HepG2 (cell line): ENCODE data around the gene LARP1B. TPM values are rescaled to one million over a fixed set of nuclear protein-coding genes. Genes with fewer than 3 reads are reported as not detected.

ENCODE experiments used
- ATAC-seq: fragments of 200-7000 bp; cut with Tn5 transposase; 3 replicates; pipeline ENCODE4 v1.9.1; 2020; ENCODE audit warnings: mild to moderate bottlenecking, moderate library complexity
- BruUV-seq: library from RNA; stranded (reverse); fragments of 400-500 nt; replicated peaks from 2 replicates; lab custom pipeline; 2021; lab: Mats Ljungman, UMichigan
- CTCF ChIA-PET: fragments of 300-600 bp; formaldehyde crosslinking; extraction: SDS; loops from one replicate; lab custom pipeline; 2021; ENCODE audit warnings: low total read pairs, inconsistent platforms, low intra/inter-chr PET ratio; lab: Yijun Ruan, JAX
- POLR2A ChIA-PET: fragments of 350-600 bp; sonication (Branson Sonifier 250); formaldehyde crosslinking; loops from one replicate; lab custom pipeline; 2020; ENCODE audit warnings: antibody characterized with exemption, inconsistent platforms; lab: Yijun Ruan, JAX
- DNase-seq: peaks from one replicate; pipeline ENCODE4 v3.0.0-alpha.2; 2015; ENCODE audit warnings: low spot score
- FAIRE-seq: peaks from 3 replicates; lab custom pipeline; 2011; peaks lifted over from hg19 to GRCh38; lab: Jason Lieb, UNC
- H2AFZ ChIP-seq: one replicate; pipeline ENCODE4 v1.6.1; 2011; ENCODE audit warnings: low read length, inconsistent platforms
- H3K27ac ChIP-seq: fragments of 300-600 bp; 3 replicates; pipeline ENCODE4 v1.8.0; 2011; ENCODE audit warnings: mixed run types, mild to moderate bottlenecking, mixed read lengths, low read length, inconsistent platforms; ENCODE audit not compliant: insufficient read depth; ENCODE audit errors: extremely low read length
- H3K27me3 ChIP-seq, 2 experiments: fragments of 200-600 bp in 1 of 2; 2 replicates in 1 of 2; 3 replicates in 1 of 2; pipeline versions ENCODE4 v1.6.0 to v1.8.0; 2011; ENCODE audit warnings: low read length in 2 of 2, mild to moderate bottlenecking in 2 of 2, moderate library complexity in 2 of 2, inconsistent platforms in 1 of 2; ENCODE audit not compliant: insufficient read depth in 2 of 2, control insufficient read depth in 1 of 2
- H3K36me3 ChIP-seq, 2 experiments: fragments of 200-600 bp in 1 of 2; replicated peaks in 1 of 2; 2 replicates in 1 of 2; 3 replicates in 1 of 2; pipeline versions ENCODE4 v1.5.1 to v1.8.0; 2011; ENCODE audit warnings: low read length in 2 of 2, inconsistent platforms in 1 of 2; ENCODE audit not compliant: insufficient read depth in 2 of 2, control insufficient read depth in 1 of 2
- H3K4me1 ChIP-seq: 2 replicates; pipeline ENCODE4 v1.5.1; 2012; ENCODE audit warnings: low read length, inconsistent platforms; ENCODE audit not compliant: insufficient read depth
- H3K4me2 ChIP-seq: 2 replicates; pipeline ENCODE4 v1.6.0; 2011; ENCODE audit warnings: low read depth, low read length, inconsistent platforms
- H3K4me3 ChIP-seq, 3 experiments: fragments of 200-600 bp in 1 of 3; sonication (generic), shearing (Covaris generic) in 1 of 3; replicated peaks in 1 of 3; 2 replicates each; pipeline ENCODE4 v1.5.1; 2011 to 2016; ENCODE audit warnings: low read length in 3 of 3, inconsistent platforms in 2 of 3, low read depth in 2 of 3, mild to moderate bottlenecking in 2 of 3, control low read depth in 1 of 3, mixed read lengths in 1 of 3; ENCODE audit not compliant: insufficient read depth in 1 of 3
- H3K79me2 ChIP-seq: one replicate; pipeline ENCODE4 v1.6.1; 2011; ENCODE audit warnings: low read length, inconsistent platforms; ENCODE audit not compliant: insufficient read depth
- H3K9ac ChIP-seq: 2 replicates; pipeline ENCODE4 v1.6.0; 2011; ENCODE audit warnings: mild to moderate bottlenecking, low read depth, low read length, inconsistent platforms; ENCODE audit not compliant: insufficient read depth
- H3K9me3 ChIP-seq: 2 replicates; pipeline ENCODE4 v1.5.1; 2012; ENCODE audit warnings: mild to moderate bottlenecking, low read length
- H4K20me1 ChIP-seq: 2 replicates; pipeline ENCODE4 v1.6.0; 2011; ENCODE audit warnings: inconsistent platforms, mild to moderate bottlenecking, low read length, moderate library complexity; ENCODE audit not compliant: insufficient read depth
- ATF7 ChIP-seq, 2 experiments: fragments of 450-650 bp in 1 of 2; sonication (generic) in 1 of 2; formaldehyde crosslinking in 1 of 2; IDR thresholded peaks; 2 replicates each; pipeline versions ENCODE4 v1.4.0 to v1.6.1; 2016 to 2020; ENCODE audit warnings: antibody characterized with exemption in 1 of 2, mild to moderate bottlenecking in 1 of 2, missing genetic modification reagents in 1 of 2
- JARID2 ChIP-seq: sonication (generic); formaldehyde crosslinking; IDR thresholded peaks from 2 replicates; pipeline ENCODE4 v1.8.1; 2023; ENCODE audit warnings: missing genetic modification reagents, inconsistent platforms; ENCODE audit not compliant: insufficient replicate concordance
- NFIC ChIP-seq: IDR thresholded peaks from 2 replicates; pipeline ENCODE4 v1.6.1; 2012; ENCODE audit warnings: mild to moderate bottlenecking, low read length, inconsistent platforms
- SAFB2 ChIP-seq: sonication (generic); formaldehyde crosslinking; IDR thresholded peaks from 2 replicates; pipeline ENCODE4 v1.5.1; 2020; ENCODE audit warnings: missing genetic modification reagents, low read depth, mild to moderate bottlenecking, borderline replicate concordance
- TARDBP ChIP-seq: sonication (generic); formaldehyde crosslinking; IDR thresholded peaks from 2 replicates; pipeline ENCODE4 v1.8.0; 2022; ENCODE audit warnings: mild to moderate bottlenecking, missing genetic modification reagents
- TERF1 ChIP-seq: sonication (generic); formaldehyde crosslinking; IDR thresholded peaks from 2 replicates; pipeline ENCODE4 v1.8.0; 2022; ENCODE audit warnings: mild to moderate bottlenecking, missing genetic modification reagents, moderate library complexity
- THAP11 ChIP-seq: IDR thresholded peaks from 2 replicates; pipeline ENCODE4 v1.6.1; 2016; ENCODE audit warnings: missing biosample characterization, missing genetic modification reagents
- ZKSCAN5 ChIP-seq: sonication (generic); formaldehyde crosslinking; IDR thresholded peaks from 2 replicates; pipeline ENCODE4 v1.5.1; 2020; ENCODE audit warnings: mild to moderate bottlenecking, missing genetic modification reagents
- ZMYM4 ChIP-seq: sonication (generic); formaldehyde crosslinking; IDR thresholded peaks from 2 replicates; pipeline ENCODE4 v1.8.1; 2023; ENCODE audit warnings: mild to moderate bottlenecking, missing genetic modification reagents
- ZNF138 ChIP-seq: sonication (generic); formaldehyde crosslinking; IDR thresholded peaks from 2 replicates; pipeline ENCODE4 v1.5.0; 2020; ENCODE audit warnings: mild to moderate bottlenecking, low read depth, missing genetic modification reagents
- ZNF3 ChIP-seq: IDR thresholded peaks from 2 replicates; pipeline ENCODE4 v1.7.0; 2017; ENCODE audit warnings: inconsistent platforms
- ZNF383 ChIP-seq: sonication (generic); formaldehyde crosslinking; IDR thresholded peaks from 2 replicates; pipeline ENCODE4 v1.4.0; 2020; ENCODE audit warnings: missing genetic modification reagents, mild to moderate bottlenecking, borderline replicate concordance
- ZNF512 ChIP-seq: sonication (generic); formaldehyde crosslinking; IDR thresholded peaks from 2 replicates; pipeline ENCODE4 v1.4.0; 2020; ENCODE audit warnings: mild to moderate bottlenecking, missing genetic modification reagents
- ZNF557 ChIP-seq: sonication (generic); formaldehyde crosslinking; IDR thresholded peaks from 2 replicates; pipeline ENCODE4 v1.4.0; 2020; ENCODE audit warnings: missing genetic modification reagents
- ZNF580 ChIP-seq: IDR thresholded peaks from 2 replicates; pipeline ENCODE4 v1.6.1; 2016; ENCODE audit warnings: low read depth, borderline replicate concordance
- WGBS: methylation state at CpG from one replicate; pipeline ENCODE4 v1.1.6; 2017; ENCODE audit warnings: low lambda C conversion rate; 5-methylcytosine and 5-hydroxymethylcytosine counted together
- in situ Hi-C: cut with HindIII; loops from 2 replicates; pipeline ENCODE4 v1.10.0; 2017; ENCODE audit warnings: low pct_unique_long_range_greater_than_20kb; ENCODE audit not compliant: extremely low pct_ligation_motif_present
- intact Hi-C: fragments of 100-400 bp; cut with micrococcal nuclease; formaldehyde crosslinking; loops from one replicate; pipeline ENCODE4 v1.10.0; 2022; ENCODE audit not compliant: unreplicated experiment
- polyA plus RNA-seq, 8 experiments: library from polyadenylated mRNA; depleted of rRNA in 3 of 8; stranded (reverse) in 7 of 8; unstranded in 1 of 8; fragments of >200 nt; fragmentation: Illumina TruSeq in 4 of 8; extraction: Trizol in 4 of 8; gene quantifications; 2 replicates each; pipeline versions ENCODE4 v1.2.1 to v1.2.3, GENCODE V29; 2011 to 2016; ENCODE audit warnings: low read depth in 4 of 8, missing spikeins in 1 of 8, mixed read lengths in 1 of 8; ENCODE audit not compliant: insufficient read depth in 1 of 8
- total RNA-seq, 5 experiments: library from RNA; depleted of rRNA; stranded (reverse); fragments of >200 nt; fragmentation: Illumina TruSeq; extraction: Trizol; gene quantifications; 2 replicates each; pipeline ENCODE4 v1.2.3, GENCODE V29; 2016; ENCODE audit warnings: low read depth in 1 of 5

Gene LARP1B
- total and polyA plus RNA-seq, 2 of the 13 experiments (the other 11 are each of a cell fraction or from before 2014, with no cell fraction given), result 19.2 to 52.7 TPM

- ATAC-seq (no peak), FAIRE-seq (no peak), DNase-seq (no peak)
- H3K9me3 ChIP-seq, result no peaks in the 10 kb centered on the region
- WGBS, result 44% methylated on average over 6 of the region's 6 CpGs
- TF ChIP-seq ZNF580 (CRISPR knock-in tag) (no peak), TARDBP (no peak), ZNF138 (no peak), ZKSCAN5 (CRISPR knock-in tag) (no peak), ZNF3 (CRISPR knock-in tag) (no peak), ZNF557 (CRISPR knock-in tag) (no peak)
- H3K27me3 ChIP-seq, result no peaks in the 10 kb centered on the region
- BruUV-seq, result no TSS peak
- in situ Hi-C loops, result no loop called here
- ChIA-PET CTCF (no interaction called here), POLR2A (no interaction called here)
- no peak overlapping the region for H3K9ac ChIP-seq
- H3K36me3 ChIP-seq, result no peaks in the 10 kb centered on the region
- H3K79me2 ChIP-seq, result no peaks in the 10 kb centered on the region
- intact Hi-C loops, result no loop called here
- H4K20me1 ChIP-seq, result no peaks in the 10 kb centered on the region
- no peaks in the 10 kb centered on the region for H3K4me1 ChIP-seq
- H2AFZ ChIP-seq, result no peak overlapping the region
- H3K4me3 ChIP-seq, result no peak overlapping the region
- no peak overlapping the region for H3K27ac ChIP-seq
- no peak overlapping the region for H3K4me2 ChIP-seq
These were observed 168.0 kb downstream of the LARP1B start for GRCh38 chr4:128228845-128229795.

- Histone ChIP-seq H3K36me3 (no peaks in the 10 kb centered on the region), H3K9me3 (no peaks in the 10 kb centered on the region), H3K27ac (no peak overlapping the region), H3K79me2 (no peaks in the 10 kb centered on the region), H3K4me2 (no peak overlapping the region), H3K9ac (no peak overlapping the region), H3K4me3 (no peak overlapping the region), H3K4me1 (no peaks in the 10 kb centered on the region), H4K20me1 (no peaks in the 10 kb centered on the region), H3K27me3 (no peaks in the 10 kb centered on the region), H2AFZ (no peak overlapping the region)
- ATAC-seq, result no peak
- DNase-seq, result no peak
- intact Hi-C loops (no loop called here), in situ Hi-C loops (no loop called here)
- no TSS peak for BruUV-seq
- WGBS, result 40% methylated on average over 3 of the region's 3 CpGs
- no peak for FAIRE-seq
- POLR2A ChIA-PET, result no interaction called here
- CTCF ChIA-PET, result no interaction called here
- TF ChIP-seq JARID2 (CRISPR knock-in tag), result no peak
- TF ChIP-seq NFIC, result no peak
- no peak for TF ChIP-seq THAP11 (CRISPR knock-in tag)
- no peak for TF ChIP-seq TERF1
- no peak for TF ChIP-seq SAFB2 (CRISPR knock-in tag)
- no peak for TF ChIP-seq ATF7 (IDR thresholded peaks at IDR 0.05)
- TF ChIP-seq ATF7 (CRISPR knock-in tag; IDR thresholded peaks at IDR 0.05), result no peak
- no peak for TF ChIP-seq ZNF512 (CRISPR knock-in tag)
- no peak for TF ChIP-seq ZMYM4 (CRISPR knock-in tag)
- TF ChIP-seq ZNF383 (CRISPR knock-in tag), result no peak
These were observed 171.6 kb downstream of the LARP1B start for GRCh38 chr4:128232719-128233118.
